ENCODE results near the gene PCP4L1. TPM values are rescaled to one million over a fixed set of nuclear protein-coding genes. Genes with fewer than 3 reads are reported as not detected.
"Not testable (repeated sequence)": the region's sequence is repeated elsewhere in the genome, so short reads cannot be mapped to it uniquely, and the experiment has no call there.

PCP4L1 gene
- total RNA-seq, 1 donor = not detected

DNA sequence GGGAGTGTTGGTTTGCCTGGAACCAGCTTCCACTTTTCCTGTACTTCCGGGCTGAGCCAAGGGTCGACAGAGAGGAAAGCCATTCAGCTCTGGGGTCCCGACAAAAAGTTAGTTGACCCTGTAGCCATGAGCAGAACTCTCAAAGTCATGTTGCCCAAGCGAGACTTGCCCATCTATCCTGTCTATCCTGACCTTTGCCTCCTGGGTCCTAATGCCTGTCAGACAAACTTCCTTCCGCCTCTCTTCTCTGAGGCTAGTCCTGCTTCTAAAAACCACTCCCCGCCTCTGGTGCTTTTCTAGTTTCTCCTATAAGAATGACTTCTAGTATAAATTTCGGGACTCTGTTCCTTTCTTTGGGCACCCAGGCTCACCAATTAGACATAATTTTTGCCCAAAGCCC, 7.7 kb upstream of the PCP4L1 start:
- Histone ChIP-seq H3K4me1 (ENCODE audit: insufficient read depth, low read length) (no peaks in the 10 kb centered on the region), H3K9me3 (ENCODE audit: low read depth, low read length) (no peaks in the 10 kb centered on the region), H3K4me3 (ENCODE audit: low read length) (no peak overlapping the region), H3K27me3 (ENCODE audit: insufficient read depth, low read length) (no peaks in the 10 kb centered on the region)

DNA sequence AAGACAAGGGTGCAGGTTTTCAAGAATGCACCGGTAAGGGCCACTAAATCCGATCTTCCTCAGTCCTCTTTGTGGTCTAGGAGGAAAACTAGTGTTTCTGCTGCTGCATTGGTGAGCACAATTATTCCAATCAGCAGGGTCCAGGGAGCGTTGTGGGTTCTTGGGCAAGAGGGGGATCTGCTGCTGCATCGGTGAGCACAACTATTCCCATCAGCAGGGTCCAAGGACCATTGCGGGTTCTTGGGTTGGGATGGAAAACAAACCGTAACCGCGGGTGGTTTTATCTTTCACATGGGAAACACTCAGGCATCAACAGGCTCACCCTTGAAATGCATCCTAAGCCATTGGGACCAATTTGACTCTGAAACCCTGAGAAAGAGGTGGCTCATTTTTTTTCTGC, 7.0 kb upstream of the PCP4L1 start:
- Histone ChIP-seq H3K9me3 (ENCODE audit: low read depth, low read length) (peaks cover under 1% of the 10 kb centered on the region), H3K27me3 (ENCODE audit: insufficient read depth, low read length) (no peaks in the 10 kb centered on the region), H3K4me3 (ENCODE audit: low read length) (no peak overlapping the region), H3K4me1 (ENCODE audit: insufficient read depth, low read length) (no peaks in the 10 kb centered on the region)

DNA sequence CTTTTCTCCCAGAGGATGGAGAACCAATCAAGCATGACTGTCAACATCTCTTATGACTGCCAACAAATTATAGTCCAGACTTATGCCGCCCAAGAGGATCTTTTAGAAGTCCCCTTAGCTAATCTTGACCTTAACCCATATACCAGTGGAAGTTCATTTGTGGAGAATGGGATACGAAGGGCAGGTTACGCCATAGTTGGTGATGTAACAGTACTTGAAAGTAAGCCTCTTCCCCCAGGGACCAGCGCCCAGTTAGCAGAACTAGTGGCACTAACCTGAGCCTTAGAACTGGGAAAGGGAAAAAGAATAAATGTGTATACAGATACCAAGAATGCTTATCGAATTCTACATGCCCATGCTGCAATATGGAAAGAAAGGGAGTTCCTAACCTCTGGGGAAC, 3.2 kb upstream of the PCP4L1 start:
- H3K4me1 ChIP-seq (ENCODE audit: insufficient read depth, low read length); H3K9me3 ChIP-seq (ENCODE audit: low read depth, low read length); H3K4me3 ChIP-seq (ENCODE audit: low read length): not testable (repeated sequence)
- peaks cover 34% of the 10 kb centered on the region for H3K27me3 ChIP-seq (ENCODE audit: insufficient read depth, low read length)

DNA sequence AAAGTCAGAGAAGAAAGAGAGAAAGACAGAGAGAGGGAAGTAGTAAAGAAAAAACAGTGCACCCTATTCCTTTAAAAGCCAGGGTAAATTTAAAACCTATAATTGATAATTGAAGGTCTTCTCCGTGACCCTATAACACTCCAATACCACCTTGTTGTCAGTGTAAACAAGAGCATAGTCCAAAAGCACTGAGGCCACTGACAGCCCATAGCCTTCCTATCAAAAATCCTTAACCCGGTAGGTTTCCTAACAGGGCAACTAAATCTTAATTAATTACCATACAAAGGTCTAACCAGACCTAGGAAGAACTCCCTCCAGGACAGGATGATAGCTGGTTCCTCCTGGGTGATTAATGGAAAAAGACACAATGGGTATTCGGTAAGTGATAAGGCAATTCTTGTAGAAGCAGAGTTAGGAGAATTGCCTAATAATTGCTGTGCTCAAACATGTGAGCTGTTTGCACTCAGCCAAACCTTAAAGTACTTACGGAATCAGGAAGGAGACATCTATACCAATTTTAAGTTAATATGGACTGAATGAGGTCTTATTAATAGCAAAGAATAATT, 2.5 kb upstream of the PCP4L1 start:
- H3K27me3 ChIP-seq (ENCODE audit: insufficient read depth, low read length) = peaks cover 41% of the 10 kb centered on the region
- not testable (repeated sequence) for H3K9me3 ChIP-seq (ENCODE audit: low read depth, low read length); H3K4me3 ChIP-seq (ENCODE audit: low read length); H3K4me1 ChIP-seq (ENCODE audit: insufficient read depth, low read length)

DNA sequence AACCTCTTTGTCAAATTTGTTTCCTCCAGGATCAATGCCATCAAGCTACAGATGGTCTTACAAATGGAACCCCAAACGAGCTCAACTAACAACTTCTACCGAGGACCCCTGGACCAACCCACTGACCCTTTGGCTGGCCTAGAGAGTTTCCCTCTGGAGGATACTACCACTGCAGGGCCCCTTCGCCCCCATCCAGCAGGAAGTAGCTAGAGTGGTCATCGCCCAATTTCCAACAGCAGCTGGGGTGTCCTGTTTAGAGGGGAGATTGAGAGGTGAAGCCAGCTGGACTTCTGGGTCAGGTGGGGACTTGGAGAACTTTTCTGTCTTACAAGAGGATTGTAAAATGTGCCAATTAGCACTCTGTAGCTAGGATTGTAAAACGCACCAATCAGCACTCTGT, 1.4 kb upstream of the PCP4L1 start:
- H3K4me3 ChIP-seq (ENCODE audit: low read length); H3K4me1 ChIP-seq (ENCODE audit: insufficient read depth, low read length); H3K9me3 ChIP-seq (ENCODE audit: low read depth, low read length): not testable (repeated sequence)
- peaks cover 48% of the 10 kb centered on the region for H3K27me3 ChIP-seq (ENCODE audit: insufficient read depth, low read length)

DNA sequence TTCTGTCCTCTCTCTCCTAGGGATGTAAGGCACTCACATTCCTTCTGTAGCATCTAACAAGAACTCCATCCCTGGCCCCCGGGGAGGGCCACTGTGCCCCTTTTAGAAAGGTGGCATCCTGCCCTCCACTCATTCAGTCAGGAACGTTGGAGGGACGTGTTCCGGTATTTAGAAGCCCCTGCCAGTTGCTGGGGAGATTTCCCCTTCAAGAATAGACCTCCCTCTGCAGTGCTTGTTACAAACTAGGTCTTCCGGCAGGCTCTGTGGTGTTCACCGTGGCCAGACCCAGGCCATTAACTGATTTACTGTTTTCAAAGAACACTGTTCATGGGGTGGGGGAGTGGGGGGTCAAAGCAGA, 779 bp downstream of the PCP4L1 start:
- peaks cover 48% of the 10 kb centered on the region for H3K27me3 ChIP-seq (ENCODE audit: insufficient read depth, low read length)
- peaks cover 9% of the 10 kb centered on the region for H3K9me3 ChIP-seq (ENCODE audit: low read depth, low read length)
- H3K4me1 ChIP-seq (ENCODE audit: insufficient read depth, low read length) = peaks cover 10% of the 10 kb centered on the region
- no peak overlapping the region for H3K4me3 ChIP-seq (ENCODE audit: low read length)

DNA sequence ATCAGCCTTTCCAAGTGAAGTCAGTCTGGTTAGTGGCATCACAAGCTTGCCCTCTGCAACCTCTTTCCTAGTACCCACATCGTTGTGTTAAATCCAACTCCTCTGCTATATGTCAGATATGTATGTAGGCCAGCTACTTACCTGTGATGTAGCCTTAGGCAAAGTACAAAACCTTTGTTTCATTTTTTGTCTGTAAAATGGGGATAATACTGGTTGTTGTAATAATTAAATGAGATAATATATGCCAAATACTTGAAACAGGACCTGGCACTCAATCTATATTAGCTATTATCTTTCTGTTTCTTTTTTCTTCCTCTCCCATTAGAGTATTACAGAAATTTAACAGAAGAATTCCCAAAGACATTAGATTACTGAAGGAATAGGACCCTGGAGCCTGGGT, 1.2 kb downstream of the PCP4L1 start:
- H3K4me1 ChIP-seq (ENCODE audit: insufficient read depth, low read length) = peaks cover 10% of the 10 kb centered on the region
- H3K27me3 ChIP-seq (ENCODE audit: insufficient read depth, low read length) = peaks cover 48% of the 10 kb centered on the region
- H3K4me3 ChIP-seq (ENCODE audit: low read length) = no peak overlapping the region
- H3K9me3 ChIP-seq (ENCODE audit: low read depth, low read length) = peaks cover 9% of the 10 kb centered on the region

DNA sequence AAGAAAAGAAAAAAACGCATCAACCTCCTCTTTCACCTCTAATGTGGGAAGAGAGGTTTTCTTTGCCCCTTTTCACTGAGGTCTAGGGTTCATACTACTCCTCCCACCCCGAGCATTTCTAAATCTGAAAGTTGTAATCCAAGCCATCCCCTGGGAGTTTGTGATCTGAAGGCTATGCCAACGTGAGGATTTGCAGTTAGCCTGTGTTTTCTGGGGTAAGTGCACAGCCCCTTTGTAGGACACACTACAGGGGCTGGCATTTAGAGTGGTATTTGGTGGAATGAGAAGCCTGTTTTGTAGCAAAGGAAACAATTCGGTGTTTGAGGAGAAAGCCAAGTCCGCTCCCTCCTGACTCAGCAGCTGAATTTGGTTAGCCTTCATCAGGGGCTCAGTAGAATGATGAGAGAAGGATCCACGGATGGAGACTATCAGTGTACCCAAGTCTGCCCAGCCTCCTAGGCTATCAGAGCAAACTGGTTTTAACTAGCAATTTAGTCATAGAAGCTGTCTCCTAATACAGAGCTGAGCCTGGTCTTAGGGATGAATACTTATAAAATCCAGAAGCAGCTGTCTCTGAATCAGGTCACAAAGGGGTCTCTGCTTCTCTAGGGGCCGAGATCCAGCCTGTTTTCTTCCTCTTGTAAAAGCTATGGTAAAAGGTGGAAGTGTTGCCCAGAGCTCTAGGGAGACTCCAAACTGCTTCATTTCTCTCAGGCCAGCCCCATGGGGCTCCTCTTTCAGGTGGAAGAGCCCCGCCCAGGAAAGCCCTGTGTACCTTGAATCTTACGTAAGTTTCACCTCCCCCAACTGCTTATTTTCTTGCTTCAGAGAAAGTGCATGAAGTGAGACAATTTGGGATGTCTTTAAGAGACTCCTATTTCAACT, 2.1 kb downstream of the PCP4L1 start:
- Histone ChIP-seq H3K4me3 (ENCODE audit: low read length) (no peak overlapping the region), H3K4me1 (ENCODE audit: insufficient read depth, low read length) (peaks cover 10% of the 10 kb centered on the region), H3K27me3 (ENCODE audit: insufficient read depth, low read length) (peaks cover 48% of the 10 kb centered on the region), H3K9me3 (ENCODE audit: low read depth, low read length) (peaks cover 9% of the 10 kb centered on the region)

DNA sequence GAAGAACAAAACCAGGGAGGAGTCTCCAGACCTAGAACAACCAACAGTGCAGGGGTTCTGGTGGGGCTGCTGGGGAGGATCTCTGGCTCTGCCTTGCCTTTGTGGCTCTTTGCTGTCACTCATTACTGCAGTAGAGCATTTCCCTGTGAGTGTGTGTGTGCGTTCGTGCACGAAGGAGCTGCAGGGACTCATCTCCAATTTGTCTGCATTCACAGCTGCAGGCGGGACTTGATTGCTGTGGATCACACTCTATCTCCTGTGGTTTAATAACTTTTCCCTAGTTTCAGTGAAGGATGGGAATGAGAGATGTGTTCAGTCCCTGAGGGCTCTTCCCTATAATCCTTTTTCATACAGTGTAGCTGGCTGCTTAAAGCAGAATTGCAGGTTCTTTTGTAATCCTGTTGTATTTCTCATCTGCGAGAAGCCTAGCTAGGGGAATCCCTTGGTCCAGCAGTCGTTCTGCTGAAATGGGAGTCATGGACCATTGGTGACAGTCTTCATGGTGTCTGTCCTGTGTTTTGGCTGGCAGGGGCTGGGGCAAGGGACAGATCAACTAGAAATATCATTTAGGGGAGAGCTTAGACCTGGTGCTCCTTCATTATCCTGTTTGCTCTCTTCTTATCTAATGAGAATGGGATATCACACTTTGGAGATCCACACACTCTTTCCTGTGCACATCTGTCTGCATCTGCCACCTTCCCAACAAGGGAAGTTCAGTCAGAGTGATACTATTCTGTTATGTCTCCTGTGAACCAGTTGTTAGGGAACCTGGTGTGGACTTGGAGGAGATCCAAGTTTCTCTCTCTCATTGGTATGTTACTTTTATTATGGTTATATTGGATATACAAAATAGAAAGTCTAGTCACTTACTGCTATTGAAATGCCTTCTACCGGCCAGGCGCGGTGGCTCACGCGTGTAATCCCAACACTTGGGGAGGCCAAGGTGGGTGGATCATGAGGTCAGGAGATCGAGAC, 3.0 kb downstream of the PCP4L1 start:
- Histone ChIP-seq H3K4me3 (ENCODE audit: low read length) (no peak overlapping the region), H3K4me1 (ENCODE audit: insufficient read depth, low read length) (peaks cover 10% of the 10 kb centered on the region), H3K27me3 (ENCODE audit: insufficient read depth, low read length) (peaks cover 48% of the 10 kb centered on the region)

DNA sequence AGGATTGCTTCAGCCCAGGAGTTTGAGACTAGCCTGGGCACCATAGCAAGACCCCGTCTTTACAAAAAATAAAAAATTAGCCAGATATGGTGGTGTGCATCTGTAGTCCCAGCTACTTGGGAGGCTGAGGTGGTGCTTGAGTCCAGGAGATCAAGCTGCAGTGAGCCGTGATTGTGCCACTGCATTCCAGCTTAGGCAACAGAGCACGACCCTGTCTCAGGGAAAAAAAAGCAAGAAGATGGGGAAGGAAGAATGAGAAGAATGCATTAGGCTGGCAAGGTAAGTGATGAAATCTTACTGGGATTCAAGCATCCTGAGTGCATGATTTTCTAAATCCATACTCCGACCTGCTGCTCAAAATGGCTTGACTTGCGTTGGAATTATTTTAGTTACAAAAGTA, 6.8 kb downstream of the PCP4L1 start:
- H3K4me1 ChIP-seq (ENCODE audit: insufficient read depth, low read length) = peaks cover 8% of the 10 kb centered on the region

More for the DNA sequence above, 3.0 kb downstream of the PCP4L1 start:
- peaks cover 9% of the 10 kb centered on the region for H3K9me3 ChIP-seq (ENCODE audit: low read depth, low read length)

DNA sequence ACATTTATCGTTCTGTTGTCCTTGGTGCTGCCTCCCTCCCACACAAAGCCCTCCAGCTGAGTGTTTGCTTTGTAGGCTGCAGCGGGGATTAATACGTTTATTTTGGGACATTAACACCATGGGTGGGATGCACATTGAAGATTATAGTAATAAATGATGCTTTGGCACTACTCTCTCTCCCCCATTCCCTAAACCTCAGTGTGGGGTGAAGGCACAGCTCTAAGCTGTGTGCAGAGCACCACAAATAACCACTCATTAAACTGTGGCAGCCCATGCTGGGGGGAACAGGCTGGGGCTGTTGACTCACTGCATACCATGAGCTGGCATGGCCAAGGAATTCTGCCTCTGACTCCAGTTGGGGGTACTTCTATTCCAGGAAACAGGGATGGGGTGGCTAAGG, 7.7 kb downstream of the PCP4L1 start:
- Histone ChIP-seq H3K9me3 (ENCODE audit: low read depth, low read length) (no peaks in the 10 kb centered on the region), H3K27me3 (ENCODE audit: insufficient read depth, low read length) (peaks cover 5% of the 10 kb centered on the region), H3K4me3 (ENCODE audit: low read length) (no peak overlapping the region)

More for the DNA sequence above, 6.8 kb downstream of the PCP4L1 start:
- no peak overlapping the region for H3K4me3 ChIP-seq (ENCODE audit: low read length)
- peaks cover 14% of the 10 kb centered on the region for H3K27me3 ChIP-seq (ENCODE audit: insufficient read depth, low read length)
- no peaks in the 10 kb centered on the region for H3K9me3 ChIP-seq (ENCODE audit: low read depth, low read length)

DNA sequence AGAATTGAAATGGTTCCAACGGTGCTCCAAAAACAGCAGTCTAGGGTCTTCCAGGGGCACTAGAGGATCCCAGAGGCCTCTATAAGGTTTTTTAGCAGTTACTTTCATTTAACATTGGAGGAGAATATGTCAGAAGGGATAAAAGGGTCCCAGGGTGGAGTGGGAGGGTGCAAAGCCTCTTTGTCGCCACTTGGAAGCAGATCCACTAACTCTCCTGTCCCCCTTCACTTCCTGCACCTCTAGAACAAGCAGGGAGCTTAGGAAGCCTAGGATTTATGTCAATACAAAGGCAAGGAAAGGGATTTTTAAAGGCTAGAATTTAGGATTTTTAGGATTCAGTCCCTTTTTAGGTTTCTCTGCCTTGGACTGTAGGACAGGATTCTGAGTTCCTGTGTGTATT, 8.3 kb downstream of the PCP4L1 start:
- H3K4me1 ChIP-seq (ENCODE audit: insufficient read depth, low read length) = peaks cover 8% of the 10 kb centered on the region
- H3K27me3 ChIP-seq (ENCODE audit: insufficient read depth, low read length) = no peaks in the 10 kb centered on the region
- H3K9me3 ChIP-seq (ENCODE audit: low read depth, low read length) = no peaks in the 10 kb centered on the region
- H3K4me3 ChIP-seq (ENCODE audit: low read length) = no peak overlapping the region

More for the DNA sequence above, 7.7 kb downstream of the PCP4L1 start:
- H3K4me1 ChIP-seq (ENCODE audit: insufficient read depth, low read length) = peaks cover 8% of the 10 kb centered on the region

DNA sequence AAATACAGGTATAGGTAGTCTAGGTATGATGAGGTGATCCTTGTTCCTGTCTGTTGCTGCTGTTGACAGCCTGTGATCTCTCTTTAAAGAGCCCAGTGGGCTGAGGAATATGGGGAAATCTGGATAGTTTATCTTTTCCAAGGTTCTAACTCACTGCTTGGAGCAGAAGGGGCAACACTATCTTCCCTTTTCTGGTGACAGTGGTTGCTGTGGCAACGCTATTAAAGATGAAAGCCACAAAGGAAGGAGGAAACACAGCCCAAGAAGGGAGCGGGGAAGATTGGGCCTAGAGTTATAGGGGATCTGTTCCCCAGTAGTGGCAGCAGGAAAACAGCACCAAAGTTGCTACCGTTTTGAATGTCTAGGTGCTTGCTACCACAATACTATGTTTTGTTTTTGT, 8.8 kb downstream of the PCP4L1 start:
- Histone ChIP-seq H3K9me3 (ENCODE audit: low read depth, low read length) (no peaks in the 10 kb centered on the region), H3K4me3 (ENCODE audit: low read length) (no peak overlapping the region), H3K4me1 (ENCODE audit: insufficient read depth, low read length) (peaks cover 8% of the 10 kb centered on the region), H3K27me3 (ENCODE audit: insufficient read depth, low read length) (no peaks in the 10 kb centered on the region)

DNA sequence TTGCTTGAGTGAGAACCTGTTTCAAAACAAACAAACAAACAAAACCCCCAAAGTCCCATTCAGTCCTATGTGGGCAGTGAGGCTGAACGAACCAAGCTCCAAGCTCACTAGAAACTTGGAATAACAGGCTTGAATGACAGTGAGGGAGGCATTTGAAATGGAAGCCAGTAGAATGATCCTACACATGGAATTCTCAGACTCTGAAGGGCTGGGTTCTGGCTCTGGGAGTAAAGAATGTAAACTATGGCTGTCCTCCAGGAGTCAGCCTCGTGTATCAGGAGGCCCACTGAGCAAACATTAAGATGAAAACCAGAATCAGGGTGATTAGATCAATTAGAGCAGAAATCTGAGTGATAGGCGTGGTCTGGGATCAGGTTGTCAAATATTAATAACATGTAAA, 14.9 kb downstream of the PCP4L1 start:
- peaks cover 10% of the 10 kb centered on the region for H3K27me3 ChIP-seq (ENCODE audit: insufficient read depth, low read length)
- H3K9me3 ChIP-seq (ENCODE audit: low read depth, low read length) = no peaks in the 10 kb centered on the region
- H3K4me3 ChIP-seq (ENCODE audit: low read length) = no peak overlapping the region
- H3K4me1 ChIP-seq (ENCODE audit: insufficient read depth, low read length) = no peaks in the 10 kb centered on the region

DNA sequence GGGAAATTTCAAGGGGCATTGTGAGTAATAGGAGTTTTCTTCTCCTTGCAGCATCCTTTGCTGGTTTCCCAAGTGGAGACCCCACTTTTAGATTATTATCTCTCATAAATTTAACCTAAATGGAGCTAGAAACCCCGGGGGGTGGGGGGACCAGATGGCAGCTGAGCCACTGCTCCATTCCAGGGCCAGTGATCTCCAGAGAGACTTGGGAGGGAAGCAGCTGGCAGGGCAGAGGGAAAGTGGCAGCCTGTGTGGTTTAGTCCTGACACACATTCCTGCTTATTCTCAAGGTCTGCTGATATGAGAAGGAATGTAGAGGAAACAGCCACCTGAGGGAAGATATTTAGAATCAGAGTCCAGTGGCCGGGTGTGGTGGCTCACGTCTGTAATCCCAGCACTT, 16.3 kb downstream of the PCP4L1 start:
- Histone ChIP-seq H3K27me3 (ENCODE audit: insufficient read depth, low read length) (peaks cover 10% of the 10 kb centered on the region), H3K4me3 (ENCODE audit: low read length) (no peak overlapping the region), H3K4me1 (ENCODE audit: insufficient read depth, low read length) (no peaks in the 10 kb centered on the region), H3K9me3 (ENCODE audit: low read depth, low read length) (no peaks in the 10 kb centered on the region)
